Measurements from ENCODE around the gene C2CD4B. TPM values are rescaled to one million over a fixed set of nuclear protein-coding genes. Genes with fewer than 3 reads are reported as not detected.

The C2CD4B gene
- polyA plus RNA-seq, 3 donors = 0.05 TPM; not detected in 2

DNA sequence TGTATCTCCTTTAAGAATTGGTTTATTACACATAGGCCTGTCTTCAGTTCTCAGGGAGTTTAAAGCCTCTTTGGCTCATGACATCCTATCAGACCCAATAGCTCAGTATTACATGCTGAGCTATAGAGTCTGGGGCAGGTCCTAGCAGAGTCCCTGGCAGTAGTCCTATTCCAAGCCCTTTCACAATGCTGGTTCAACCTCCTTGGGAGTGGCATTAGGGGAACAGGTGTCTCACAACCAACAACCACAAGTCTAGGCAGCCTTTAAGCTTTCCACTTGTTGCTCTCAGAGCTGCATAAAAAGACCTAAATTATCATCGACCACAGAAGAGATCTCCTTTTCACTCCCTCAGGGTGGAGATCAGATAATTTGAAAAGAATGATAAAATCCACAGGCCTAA is 22.8 kb upstream of the C2CD4B start:
- WGBS (ENCODE audit: insufficient coverage) = no CpG with 5 or more reads among the region's 1 CpG
- Histone ChIP-seq H3K79me2 (ENCODE audit: insufficient read depth, low read length) (no peaks in the 10 kb centered on the region), H2AFZ (ENCODE audit: insufficient read depth, low read depth, low read length, poor library complexity, severe bottlenecking) (no peak overlapping the region), H3K4me2 (replicated peaks; ENCODE audit: extremely low read depth, low read length, poor library complexity, severe bottlenecking) (no peak overlapping the region), H3K9ac (ENCODE audit: insufficient read depth, low read length, poor library complexity, severe bottlenecking) (no peak overlapping the region), H3K27ac (ENCODE audit: low read depth in 1 of 2, low read length in 2 of 2) (no peak overlapping the region), H4K20me1 (ENCODE audit: insufficient read depth, low read length) (no peaks in the 10 kb centered on the region), H3K27me3 (ENCODE audit: control insufficient read depth in 2 of 2, insufficient read depth in 2 of 2, low read length in 2 of 2) (peaks cover 5 to 10% of the 10 kb centered on the region in 2 donors), H3K36me3 (replicated peaks in 1 of 2; ENCODE audit: control insufficient read depth in 1 of 2, insufficient read depth in 2 of 2, low read length in 2 of 2) (no peaks in the 10 kb centered on the region), H3K4me3 (replicated peaks in 1 of 3; ENCODE audit: low read depth in 2 of 3, low read length in 3 of 3) (no peak overlapping the region), H3K4me1 (ENCODE audit: control insufficient read depth in 1 of 2, insufficient read depth in 2 of 2, low read length in 2 of 2) (no peaks in the 10 kb centered on the region), H3K9me3 (replicated peaks in 1 of 2; ENCODE audit: control insufficient read depth in 1 of 2, insufficient read depth in 1 of 2, low read length in 2 of 2) (no peaks in the 10 kb centered on the region)
- Mint-ChIP-seq H3K9me3 (peaks cover 0 to 5% (median 1%) of the 10 kb centered on the region in 7 donors), H3K36me3 (no peaks in the 10 kb centered on the region), H3K27ac (no peak overlapping the region), H3K27me3 (ENCODE audit: low read depth in 3 of 3) (peaks cover 10 to 14% (median 13%) of the 10 kb centered on the region in 3 donors), H3K4me3 (no peak overlapping the region), H3K4me1 (peaks cover 11% of the 10 kb centered on the region)
- DNase-seq = no peak
- intact Hi-C loops (cut with micrococcal nuclease) = no loop called here
- TF ChIP-seq, protein P1, sequence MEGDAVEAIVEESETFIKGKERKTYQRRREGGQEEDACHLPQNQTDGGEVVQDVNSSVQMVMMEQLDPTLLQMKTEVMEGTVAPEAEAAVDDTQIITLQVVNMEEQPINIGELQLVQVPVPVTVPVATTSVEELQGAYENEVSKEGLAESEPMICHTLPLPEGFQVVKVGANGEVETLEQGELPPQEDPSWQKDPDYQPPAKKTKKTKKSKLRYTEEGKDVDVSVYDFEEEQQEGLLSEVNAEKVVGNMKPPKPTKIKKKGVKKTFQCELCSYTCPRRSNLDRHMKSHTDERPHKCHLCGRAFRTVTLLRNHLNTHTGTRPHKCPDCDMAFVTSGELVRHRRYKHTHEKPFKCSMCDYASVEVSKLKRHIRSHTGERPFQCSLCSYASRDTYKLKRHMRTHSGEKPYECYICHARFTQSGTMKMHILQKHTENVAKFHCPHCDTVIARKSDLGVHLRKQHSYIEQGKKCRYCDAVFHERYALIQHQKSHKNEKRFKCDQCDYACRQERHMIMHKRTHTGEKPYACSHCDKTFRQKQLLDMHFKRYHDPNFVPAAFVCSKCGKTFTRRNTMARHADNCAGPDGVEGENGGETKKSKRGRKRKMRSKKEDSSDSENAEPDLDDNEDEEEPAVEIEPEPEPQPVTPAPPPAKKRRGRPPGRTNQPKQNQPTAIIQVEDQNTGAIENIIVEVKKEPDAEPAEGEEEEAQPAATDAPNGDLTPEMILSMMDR (IDR thresholded peaks at IDR 0.05) = no peak

DNA sequence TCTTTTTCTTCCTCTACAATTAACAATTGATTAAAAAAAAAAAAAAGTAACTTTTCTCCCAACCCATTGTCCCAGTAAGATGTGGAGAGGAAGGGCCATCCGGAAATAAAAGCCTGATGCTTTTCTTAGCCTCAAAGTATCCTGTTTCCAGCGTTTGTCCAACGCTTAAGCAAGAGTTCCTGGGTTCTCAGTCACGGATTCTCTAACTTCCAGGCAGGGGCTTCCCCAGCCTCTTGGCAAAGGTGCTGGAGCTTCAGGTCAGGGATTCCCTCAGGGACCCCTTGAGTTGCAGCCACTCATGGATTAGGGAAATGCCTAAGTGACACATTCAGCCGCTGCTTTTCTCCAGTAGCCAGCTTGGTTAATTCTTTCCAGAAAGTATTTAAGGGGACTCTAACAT is 22.3 kb upstream of the C2CD4B start:
- Mint-ChIP-seq H3K27ac (no peak overlapping the region), H3K4me1 (peaks cover 11% of the 10 kb centered on the region), H3K36me3 (no peaks in the 10 kb centered on the region), H3K9me3 (peaks cover 0 to 5% (median 1%) of the 10 kb centered on the region in 7 donors), H3K27me3 (ENCODE audit: low read depth in 3 of 3) (peaks cover 9 to 14% (median 13%) of the 10 kb centered on the region in 3 donors), H3K4me3 (no peak overlapping the region)
- DNase-seq = no peak
- Histone ChIP-seq H2AFZ (ENCODE audit: insufficient read depth, low read depth, low read length, poor library complexity, severe bottlenecking) (no peak overlapping the region), H3K4me2 (replicated peaks; ENCODE audit: extremely low read depth, low read length, poor library complexity, severe bottlenecking) (no peak overlapping the region), H3K9ac (ENCODE audit: insufficient read depth, low read length, poor library complexity, severe bottlenecking) (no peak overlapping the region), H3K79me2 (ENCODE audit: insufficient read depth, low read length) (no peaks in the 10 kb centered on the region), H4K20me1 (ENCODE audit: insufficient read depth, low read length) (no peaks in the 10 kb centered on the region), H3K9me3 (replicated peaks in 1 of 2; ENCODE audit: control insufficient read depth in 1 of 2, insufficient read depth in 1 of 2, low read length in 2 of 2) (no peaks in the 10 kb centered on the region), H3K27me3 (ENCODE audit: control insufficient read depth in 2 of 2, insufficient read depth in 2 of 2, low read length in 2 of 2) (peaks cover 5% of the 10 kb centered on the region in 2 donors), H3K36me3 (replicated peaks in 1 of 2; ENCODE audit: control insufficient read depth in 1 of 2, insufficient read depth in 2 of 2, low read length in 2 of 2) (no peaks in the 10 kb centered on the region), H3K4me3 (replicated peaks in 1 of 3; ENCODE audit: low read depth in 2 of 3, low read length in 3 of 3) (no peak overlapping the region), H3K27ac (ENCODE audit: low read depth in 1 of 2, low read length in 2 of 2) (no peak overlapping the region), H3K4me1 (ENCODE audit: control insufficient read depth in 1 of 2, insufficient read depth in 2 of 2, low read length in 2 of 2) (no peaks in the 10 kb centered on the region)
- intact Hi-C loops (cut with micrococcal nuclease) = no loop called here
- TF ChIP-seq, protein P1 (IDR thresholded peaks at IDR 0.05) = no peak
- WGBS (ENCODE audit: insufficient coverage) = 87% methylated on average over 5 of the region's 5 CpGs
